Aortic smooth muscle cell (primary cell): ENCODE data around the gene GTPBP10. TPM values are rescaled to one million over a fixed set of nuclear protein-coding genes. Genes with fewer than 3 reads are reported as not detected.

Source experiments
- total RNA-seq: library from RNA; depleted of rRNA; stranded (reverse); fragments of >200 nt; gene quantifications from 2 replicates; pipeline ENCODE4 v1.2.3, GENCODE V29; 2014

GTPBP10 gene, protein sequence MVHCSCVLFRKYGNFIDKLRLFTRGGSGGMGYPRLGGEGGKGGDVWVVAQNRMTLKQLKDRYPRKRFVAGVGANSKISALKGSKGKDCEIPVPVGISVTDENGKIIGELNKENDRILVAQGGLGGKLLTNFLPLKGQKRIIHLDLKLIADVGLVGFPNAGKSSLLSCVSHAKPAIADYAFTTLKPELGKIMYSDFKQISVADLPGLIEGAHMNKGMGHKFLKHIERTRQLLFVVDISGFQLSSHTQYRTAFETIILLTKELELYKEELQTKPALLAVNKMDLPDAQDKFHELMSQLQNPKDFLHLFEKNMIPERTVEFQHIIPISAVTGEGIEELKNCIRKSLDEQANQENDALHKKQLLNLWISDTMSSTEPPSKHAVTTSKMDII
- 10.0 and 14.4 TPM in 2 replicates for total RNA-seq

DNA sequence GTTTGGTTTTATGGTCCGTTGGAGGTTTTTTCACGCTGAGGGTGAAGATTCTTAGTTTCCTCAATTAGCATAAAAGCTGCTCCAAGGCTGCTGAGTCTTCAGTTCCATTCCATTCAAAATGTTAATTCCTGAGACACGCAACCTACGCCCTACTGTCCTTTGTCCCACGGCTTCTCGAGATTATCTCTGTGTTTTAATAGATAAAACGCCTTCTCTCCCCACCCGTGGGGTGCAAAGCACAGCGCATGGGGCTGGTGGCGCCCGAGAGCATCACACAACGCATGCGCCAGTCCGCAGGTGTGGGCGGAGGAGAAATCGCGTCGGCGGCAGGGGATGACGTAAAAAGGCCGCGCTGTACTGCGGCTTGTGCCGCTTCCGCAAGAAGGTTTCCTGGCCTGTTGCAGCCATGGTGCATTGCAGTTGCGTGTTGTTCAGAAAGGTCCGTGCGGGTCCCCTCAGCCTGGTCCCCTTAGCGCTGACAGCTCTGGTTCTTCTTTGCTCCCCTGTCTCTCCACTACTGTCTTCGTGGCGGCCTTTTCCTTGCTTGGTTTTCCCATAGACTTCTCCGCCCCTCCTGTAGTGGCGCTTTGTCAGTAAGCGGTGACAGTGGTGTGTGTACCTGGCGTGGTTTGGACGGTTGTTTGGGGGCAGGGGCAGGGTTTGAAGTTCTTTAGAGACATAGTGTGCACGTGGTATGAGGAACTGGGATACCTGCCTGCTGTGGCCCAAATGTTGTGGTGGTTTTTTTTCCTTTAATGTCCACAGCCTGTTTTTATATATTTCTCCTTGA, at the start of gene GTPBP10:
Gene GTPBP10, plus strand, starts transcription at position 381 of the 790 bp plus-strand sequence. Its CDS starts 26 bp downstream, at position 407.

DNA sequence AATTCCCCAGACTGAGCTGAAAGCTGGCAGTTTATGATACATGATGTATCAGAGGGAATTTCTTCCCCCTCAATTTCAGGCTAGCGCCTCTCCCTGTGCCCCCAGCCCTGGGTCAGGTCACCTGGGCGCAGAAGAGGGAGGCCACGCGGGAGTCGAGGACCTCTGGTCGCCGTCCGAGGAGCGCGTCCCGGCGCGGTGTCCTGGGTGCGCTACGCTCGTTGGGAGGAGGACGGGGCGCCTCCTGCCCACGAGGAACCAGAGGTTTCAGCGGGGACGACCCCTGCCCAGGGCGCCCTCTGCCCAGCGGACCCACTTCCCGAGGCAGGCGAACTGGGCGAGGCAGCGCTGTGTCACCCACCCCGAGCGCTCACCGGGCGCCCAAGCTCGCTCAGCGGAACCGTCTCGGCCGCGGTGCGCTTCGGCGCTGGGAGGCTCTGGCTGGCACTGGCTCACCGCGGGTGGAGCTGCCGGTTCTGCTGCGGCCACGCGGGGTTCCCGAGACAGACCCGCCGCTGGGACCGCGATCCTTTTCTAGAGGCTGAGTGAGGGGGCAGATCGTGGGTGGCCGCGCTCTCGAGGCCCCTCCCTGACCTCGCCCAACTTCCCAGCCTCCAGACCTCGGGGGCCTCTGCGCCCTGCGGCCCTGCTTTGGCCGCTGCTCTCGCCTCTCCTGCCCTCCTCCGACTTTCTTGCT, 25.6 kb upstream of the GTPBP10 start, which contains the start of gene FAM237B:
Gene FAM237B, minus strand, starts transcription at position 504 of the 694 bp plus-strand sequence. CDS start 1,556 bp downstream, outside the sequence.

DNA sequence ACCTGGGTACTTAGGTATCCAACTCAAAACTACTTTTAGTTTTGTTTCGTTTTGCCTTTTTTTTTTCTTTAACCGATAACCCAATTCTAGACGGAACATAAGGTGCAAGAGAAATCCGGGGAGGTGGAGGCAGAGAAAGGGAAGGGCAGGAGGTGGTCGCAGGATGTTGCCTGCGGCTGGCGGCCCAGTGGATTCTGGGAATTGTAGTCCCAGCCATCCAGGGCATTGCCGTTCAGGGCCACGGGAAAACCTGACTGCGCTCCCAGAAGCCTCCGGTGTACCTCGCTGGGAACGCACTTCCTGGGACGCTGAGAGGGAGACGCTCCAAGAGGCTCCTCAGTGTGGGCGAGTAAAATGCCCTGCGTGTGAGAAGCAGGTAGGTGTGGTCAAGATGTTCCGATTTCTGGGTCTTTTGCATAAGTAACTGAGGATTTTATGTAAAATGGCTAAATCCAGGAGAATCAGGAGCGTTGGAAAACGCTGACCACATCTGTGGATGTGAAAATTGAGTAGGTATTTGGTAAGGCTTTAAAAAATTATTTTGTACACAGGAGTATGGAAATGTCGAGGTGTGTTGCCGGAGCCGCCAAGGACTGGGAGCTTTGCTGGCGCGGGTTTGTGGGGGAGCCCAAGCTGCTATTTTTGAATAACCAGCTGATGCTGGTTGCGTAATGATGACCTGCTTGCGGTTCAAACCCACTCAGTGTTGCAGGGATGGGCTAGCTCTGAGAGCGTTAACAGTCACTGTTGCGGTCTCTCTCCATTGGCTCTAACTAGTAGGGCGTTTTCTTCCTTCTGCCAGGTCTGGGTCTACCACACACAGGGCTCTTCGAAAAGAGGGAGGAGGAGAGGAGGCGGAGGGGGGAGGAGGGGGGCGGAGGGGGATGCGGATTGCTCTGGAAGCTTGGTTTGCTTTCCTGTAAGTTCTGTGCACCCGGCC, 56.9 kb downstream of the GTPBP10 start, which contains the start of gene CLDN12:
Gene CLDN12, plus strand, starts transcription at position 288 of the 940 bp plus-strand sequence. CDS start 9,216 bp downstream, outside the sequence.

Other genes starting within 250 kb of the GTPBP10 start
- gene STEAP1, start 192.2 kb upstream of the GTPBP10 start, total RNA-seq = 68.3 and 73.1 TPM in 2 replicates
- 18.0 and 22.3 TPM in 2 replicates for gene STEAP2, start 135.0 kb upstream of the GTPBP10 start, total RNA-seq
- gene CFAP69, start 101.5 kb upstream of the GTPBP10 start, total RNA-seq = 6.1 and 7.8 TPM in 2 replicates
- gene FAM237B, start 25.4 kb upstream of the GTPBP10 start, total RNA-seq = not detected in 2 replicates
- gene CLDN12, start 56.7 kb downstream of the GTPBP10 start, total RNA-seq = 35.5 and 40.7 TPM in 2 replicates
- gene PTTG1IP2, start 122.9 kb downstream of the GTPBP10 start, total RNA-seq = not detected in 2 replicates
- 35.1 and 49.3 TPM in 2 replicates for gene CDK14, start 249.6 kb downstream of the GTPBP10 start, total RNA-seq